Peyer's patch (tissue), 4 donors: ENCODE measurements around the gene SLC2A4. TPM values are rescaled to one million over a fixed set of nuclear protein-coding genes. Genes with fewer than 3 reads are reported as not detected.
A peak's percentile ranks its signal among the peaks of the same experiment; 100 is the strongest.
"Not testable (repeated sequence)": the region's sequence is repeated elsewhere in the genome, so short reads cannot be mapped to it uniquely, and the experiment has no call there.

Experiments used
- DNase-seq, 3 donors: peaks; one replicate each; pipeline ENCODE4 v3.0.0-alpha.2; 2017 to 2019
- H3K27ac ChIP-seq, 4 donors: fragments of 200-600 bp; sonication (generic); one replicate each; pipeline ENCODE4 v1.5.1; 2016 to 2019
- H3K27me3 ChIP-seq, 2 donors: fragments of 200-600 bp; sonication (generic); one replicate each; pipeline ENCODE4 v1.5.1; 2019
- H3K36me3 ChIP-seq, 3 donors: fragments of 200-600 bp; sonication (generic); one replicate each; pipeline ENCODE4 v1.5.1; 2016 to 2019
- H3K4me1 ChIP-seq, 4 donors: fragments of 200-600 bp; sonication (generic); one replicate each; pipeline ENCODE4 v1.5.1; 2016 to 2019
- H3K4me3 ChIP-seq, 4 donors: fragments of 200-600 bp; sonication (generic); 1 replicate in 3 of 4; 2 replicates in 1 of 4; pipeline ENCODE4 v1.5.1; 2016 to 2019; ENCODE audit warnings: mild to moderate bottlenecking in 1 of 4
- H3K9me3 ChIP-seq, 4 donors: fragments of 200-600 bp; sonication (generic); one replicate each; pipeline ENCODE4 v1.5.1; 2016 to 2019; ENCODE audit warnings: mild to moderate bottlenecking in 1 of 4
- POLR2A ChIP-seq, 2 donors: fragments of 450-650 bp; IDR thresholded peaks; one replicate each; pipeline ENCODE4 v1.5.1; 2017; ENCODE audit warnings: antibody characterized with exemption in 2 of 2, mild to moderate bottlenecking in 2 of 2, moderate library complexity in 2 of 2
- total RNA-seq, 4 donors: library from RNA; depleted of rRNA; stranded (reverse); fragments of >200 nt; gene quantifications; one replicate each; pipeline ENCODE4 v1.1.0, GENCODE V29; 2016
- TF ChIP-seq, protein P1 (sequence below), 6 experiments: fragments of 450-650 bp in 4 of 6; fragments of 200-600 bp in 2 of 6; sonication (generic) in 1 of 6; IDR thresholded peaks; one replicate each; pipeline ENCODE4 v1.5.1; 2017 to 2019; ENCODE audit warnings: antibody characterized with exemption in 6 of 6, mild to moderate bottlenecking in 3 of 6, moderate library complexity in 1 of 6

SLC2A4 gene
- total RNA-seq, 4 donors from 2014 or later: 1.1 to 7.6 (median 4.8) TPM; not detected in 1

DNA sequence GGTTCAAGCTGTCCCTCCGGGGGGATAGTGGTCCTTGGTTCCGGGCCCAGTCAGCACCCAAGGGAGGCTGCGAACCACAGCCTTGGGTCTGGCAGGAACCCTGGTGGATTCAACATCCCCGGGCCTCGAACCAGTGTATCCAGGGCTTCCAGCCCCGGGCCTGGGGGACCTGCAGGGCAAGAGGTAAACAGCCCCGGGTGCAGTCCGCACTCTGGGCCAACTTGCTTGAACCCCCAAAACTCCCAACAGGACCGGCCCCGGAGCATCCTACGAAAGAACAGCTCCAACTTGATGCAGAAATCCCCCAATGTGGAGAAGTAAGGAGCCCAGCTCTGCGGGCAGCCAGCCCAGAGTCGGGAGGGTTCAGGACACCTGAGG, 49.1 kb downstream of the SLC2A4 start:
- no peaks in the 10 kb centered on the region for H3K9me3 ChIP-seq
- no peaks in the 10 kb centered on the region for H3K36me3 ChIP-seq
- no peak for DNase-seq
- peaks cover 0 to 23% (median 15%) of the 10 kb centered on the region in 4 donors for H3K4me1 ChIP-seq
- TF ChIP-seq, protein P1, sequence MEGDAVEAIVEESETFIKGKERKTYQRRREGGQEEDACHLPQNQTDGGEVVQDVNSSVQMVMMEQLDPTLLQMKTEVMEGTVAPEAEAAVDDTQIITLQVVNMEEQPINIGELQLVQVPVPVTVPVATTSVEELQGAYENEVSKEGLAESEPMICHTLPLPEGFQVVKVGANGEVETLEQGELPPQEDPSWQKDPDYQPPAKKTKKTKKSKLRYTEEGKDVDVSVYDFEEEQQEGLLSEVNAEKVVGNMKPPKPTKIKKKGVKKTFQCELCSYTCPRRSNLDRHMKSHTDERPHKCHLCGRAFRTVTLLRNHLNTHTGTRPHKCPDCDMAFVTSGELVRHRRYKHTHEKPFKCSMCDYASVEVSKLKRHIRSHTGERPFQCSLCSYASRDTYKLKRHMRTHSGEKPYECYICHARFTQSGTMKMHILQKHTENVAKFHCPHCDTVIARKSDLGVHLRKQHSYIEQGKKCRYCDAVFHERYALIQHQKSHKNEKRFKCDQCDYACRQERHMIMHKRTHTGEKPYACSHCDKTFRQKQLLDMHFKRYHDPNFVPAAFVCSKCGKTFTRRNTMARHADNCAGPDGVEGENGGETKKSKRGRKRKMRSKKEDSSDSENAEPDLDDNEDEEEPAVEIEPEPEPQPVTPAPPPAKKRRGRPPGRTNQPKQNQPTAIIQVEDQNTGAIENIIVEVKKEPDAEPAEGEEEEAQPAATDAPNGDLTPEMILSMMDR (IDR thresholded peaks at IDR 0.05): no peak
- no peak for TF ChIP-seq POLR2A (IDR thresholded peaks at IDR 0.05)
- H3K27me3 ChIP-seq: no peaks in the 10 kb centered on the region
- peak overlapping the region; percentile 69 to 94 (median 87) for H3K4me3 ChIP-seq
- H3K27ac ChIP-seq: peak overlapping the region; percentile 84 to 94 (median 90)

DNA sequence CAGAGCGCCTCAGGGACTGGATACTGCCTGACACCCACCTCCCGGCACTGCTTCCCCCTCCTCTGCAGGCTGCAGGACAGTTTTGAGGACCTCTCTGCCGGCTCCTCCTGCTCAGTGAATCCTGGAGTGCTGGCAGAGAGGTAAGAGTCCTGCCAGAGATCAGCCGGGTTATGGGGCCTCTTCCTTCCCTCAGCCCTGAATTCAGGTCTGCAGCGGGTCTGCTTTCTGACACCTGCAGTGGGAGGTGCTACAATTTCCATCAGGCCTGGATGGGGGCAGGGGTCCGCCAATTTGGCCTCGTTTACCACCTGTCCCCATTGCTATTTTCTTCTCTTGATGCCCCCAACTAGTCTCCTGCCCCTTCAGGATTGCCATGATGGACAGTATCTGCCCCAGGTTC, 50.6 kb downstream of the SLC2A4 start:
- Histone ChIP-seq H3K27ac (peak overlapping the region in 2 of 4 donors; percentile 29 to 59), H3K36me3 (no peaks in the 10 kb centered on the region), H3K4me3 (no peak overlapping the region), H3K4me1 (peaks cover 0 to 26% (median 17%) of the 10 kb centered on the region in 4 donors), H3K27me3 (no peaks in the 10 kb centered on the region), H3K9me3 (no peaks in the 10 kb centered on the region)
- no peak for TF ChIP-seq POLR2A (IDR thresholded peaks at IDR 0.05)
- TF ChIP-seq, protein P1 (IDR thresholded peaks at IDR 0.05): no peak
- DNase-seq: no peak

DNA sequence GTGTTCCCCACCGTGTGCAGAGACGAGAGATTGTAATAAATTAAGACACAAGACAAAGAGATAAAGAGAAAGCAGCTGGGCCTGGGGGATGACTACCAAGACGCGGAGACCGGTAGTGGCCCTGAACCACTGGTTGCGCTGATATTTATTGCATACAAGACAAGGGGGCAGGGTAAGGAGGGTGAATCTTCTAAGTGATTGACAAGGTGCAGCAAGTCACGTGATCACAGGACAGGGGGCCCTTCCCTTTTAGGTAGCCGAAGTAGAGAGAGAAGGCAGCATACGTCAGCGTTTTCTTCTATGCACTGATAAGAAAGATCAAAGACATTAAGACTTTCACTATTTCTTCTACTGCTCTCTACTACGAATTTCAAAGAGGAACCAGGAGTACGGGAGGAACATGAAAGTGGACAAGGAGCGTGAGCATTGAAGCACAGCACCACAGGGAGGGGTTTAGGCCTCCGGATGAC, 51.1 kb downstream of the SLC2A4 start:
- H3K9me3 ChIP-seq, H3K4me3 ChIP-seq, H3K36me3 ChIP-seq, H3K27me3 ChIP-seq: not testable (repeated sequence)
- Histone ChIP-seq H3K27ac (peak overlapping the region in 3 of 4 donors; percentile 18 to 59 (median 29)), H3K4me1 (peaks cover 0 to 29% (median 17%) of the 10 kb centered on the region in 4 donors)
- peak in 2 of 3 donors; percentile 69 to 71 for DNase-seq

DNA sequence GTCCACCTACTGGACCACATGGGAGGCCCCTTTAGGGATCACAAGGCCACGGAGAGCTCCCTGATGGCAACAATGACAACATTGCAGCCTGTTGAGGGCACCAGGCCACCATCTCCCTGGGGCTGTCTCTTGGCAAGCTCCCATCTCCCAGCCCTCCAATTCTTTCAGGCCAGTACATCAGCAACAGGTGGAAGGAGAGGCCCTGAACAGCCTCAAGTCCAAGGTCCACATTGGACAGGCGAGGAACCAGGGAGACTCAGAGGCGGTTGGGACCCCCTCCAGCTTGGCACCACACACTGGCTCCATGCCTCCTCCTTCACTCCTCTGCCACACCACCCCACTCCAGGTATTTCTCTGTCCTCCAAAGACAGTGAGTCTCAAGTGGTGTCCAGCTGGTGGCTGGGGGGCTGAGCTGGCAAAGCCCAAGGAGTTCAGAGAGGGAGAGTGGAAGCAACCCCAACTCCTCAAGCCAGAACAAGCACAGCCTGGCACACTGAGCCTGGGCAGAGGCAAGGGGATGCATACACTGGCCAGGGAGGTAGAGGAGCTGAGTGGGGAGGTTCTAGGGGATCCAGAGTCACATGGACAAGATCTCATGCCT, 53.5 kb downstream of the SLC2A4 start:
- TF ChIP-seq, protein P1 (IDR thresholded peaks at IDR 0.05): no peak
- no peak for TF ChIP-seq POLR2A (IDR thresholded peaks at IDR 0.05)
- peak overlapping the region in 1 of 4 donors; percentile 94 for H3K27ac ChIP-seq
- peaks cover 0 to 23% (median 14%) of the 10 kb centered on the region in 4 donors for H3K4me1 ChIP-seq

DNA sequence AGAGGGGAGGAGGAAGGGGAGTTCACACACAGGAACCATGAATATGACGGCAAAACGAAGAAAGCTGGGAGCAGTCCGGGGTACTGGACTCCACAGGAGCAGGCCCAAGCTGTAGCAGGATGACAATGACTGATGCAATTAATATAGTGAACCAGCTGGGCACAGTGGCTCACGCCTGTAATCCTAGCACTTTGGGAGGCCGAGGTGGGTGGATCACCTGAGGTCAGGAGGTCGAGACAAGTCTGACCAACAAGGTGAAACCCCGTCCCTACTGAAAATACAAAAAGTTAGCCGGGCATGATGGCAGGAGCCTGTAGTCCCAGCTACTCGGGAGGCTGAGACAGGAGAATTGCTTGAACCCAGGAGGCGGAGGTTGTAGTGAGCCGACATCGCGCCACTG, 54.2 kb downstream of the SLC2A4 start:
- Histone ChIP-seq H3K27ac (peak overlapping the region in 3 of 4 donors; percentile 62 to 94 (median 86)), H3K4me3 (peak overlapping the region in 1 of 4 donors; percentile 70), H3K4me1 (peaks cover 0 to 18% (median 8%) of the 10 kb centered on the region in 4 donors)
- not testable (repeated sequence) for DNase-seq, H3K27me3 ChIP-seq, H3K9me3 ChIP-seq, H3K36me3 ChIP-seq

More for the DNA sequence above, 53.5 kb downstream of the SLC2A4 start:
- Histone ChIP-seq H3K27me3 (no peaks in the 10 kb centered on the region), H3K4me3 (no peak overlapping the region), H3K9me3 (no peaks in the 10 kb centered on the region), H3K36me3 (no peaks in the 10 kb centered on the region)
- DNase-seq: no peak

DNA sequence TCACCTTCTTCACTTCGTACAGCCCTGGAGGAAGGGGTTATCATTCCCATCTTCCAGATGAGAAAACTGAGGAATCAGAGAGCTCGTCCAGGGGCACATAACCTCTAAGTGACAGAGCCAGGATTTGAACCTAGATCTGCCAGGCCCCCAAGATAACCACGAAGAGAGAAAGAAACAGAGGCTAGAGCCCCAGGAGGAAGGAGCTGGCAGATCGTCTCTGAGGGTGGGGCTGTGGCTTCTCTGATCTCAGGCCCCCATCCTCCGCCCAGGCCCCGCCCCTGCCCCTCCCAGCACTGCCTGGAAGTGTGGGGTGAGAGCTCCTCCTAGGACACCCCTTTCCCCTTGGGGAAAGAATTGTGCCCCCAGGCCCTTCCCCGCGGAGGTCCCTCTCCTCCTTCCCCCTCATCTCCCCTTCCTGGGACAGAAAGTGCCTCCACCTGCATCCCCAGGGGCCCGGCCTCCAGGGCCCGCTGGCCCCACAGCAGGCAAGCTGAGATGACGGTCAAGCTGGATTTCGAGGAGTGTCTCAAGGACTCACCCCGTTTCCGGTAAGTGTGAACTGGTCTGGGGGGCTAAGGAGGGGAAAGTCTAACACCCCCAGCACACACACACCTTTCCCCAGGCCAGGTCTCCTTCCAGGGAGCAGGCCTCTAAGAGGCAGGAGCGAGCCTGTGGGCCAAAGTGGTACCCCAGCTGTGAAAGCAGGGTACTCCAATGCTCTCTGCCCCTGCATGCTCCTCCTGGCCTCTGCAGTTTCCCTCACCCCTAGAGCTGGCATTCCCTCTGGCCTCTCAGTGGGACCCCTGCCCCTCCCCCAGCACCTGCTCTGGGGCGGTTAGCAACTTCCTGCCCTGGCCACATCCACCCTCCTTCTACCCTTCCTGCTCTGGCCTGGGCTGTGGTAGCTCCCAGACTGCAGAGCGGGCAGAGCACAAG, 55.0 kb downstream of the SLC2A4 start, which contains the start of gene ACAP1:
ACAP1 (plus strand) TSS at position 290 of the 936 bp plus-strand sequence; CDS start at position 496, 206 bp downstream.
- Histone ChIP-seq H3K27me3 (no peaks in the 10 kb centered on the region), H3K27ac (peak within 1 kb of the TSS; percentile 62 to 94 (median 84)), H3K36me3 (no peaks in the 10 kb centered on the region), H3K4me3 (peak within 1 kb of the TSS; percentile 48 to 70 (median 51)), H3K9me3 (no peaks in the 10 kb centered on the region), H3K4me1 (peaks cover 0 to 16% (median 8%) of the 10 kb centered on the region in 4 donors)
- no peak for TF ChIP-seq POLR2A (IDR thresholded peaks at IDR 0.05)
- TF ChIP-seq, protein P1 (IDR thresholded peaks at IDR 0.05): no peak
- DNase-seq: peak in 2 of 3 donors; percentile 94 to 95

DNA sequence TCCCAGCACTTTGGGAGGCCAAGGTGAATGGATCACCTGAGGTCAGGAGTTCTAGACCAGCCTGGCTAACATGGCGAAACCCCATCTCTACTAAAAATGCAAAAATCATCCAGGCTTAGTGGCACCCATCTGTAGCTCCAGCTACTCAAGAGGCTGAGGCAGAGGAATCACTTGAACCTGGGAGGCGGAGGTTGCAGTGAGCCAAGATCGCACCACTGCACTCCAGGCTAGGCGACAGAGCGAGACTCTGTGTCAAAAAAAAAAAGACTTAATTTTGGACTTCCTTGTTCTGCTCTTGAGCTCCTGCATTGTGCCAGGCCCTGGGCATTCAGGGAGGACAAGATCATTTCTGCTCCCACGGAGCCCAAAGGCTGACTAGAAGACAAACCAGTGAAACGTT, 56.1 kb downstream of the SLC2A4 start:
- not testable (repeated sequence) for H3K27me3 ChIP-seq, H3K9me3 ChIP-seq, H3K36me3 ChIP-seq, DNase-seq
- Histone ChIP-seq H3K27ac (peak overlapping the region; percentile 19 to 94 (median 58)), H3K4me1 (peaks cover 0 to 16% (median 5%) of the 10 kb centered on the region in 4 donors), H3K4me3 (peak overlapping the region in 3 of 4 donors; percentile 50 to 70 (median 52))
